ENCODE data around the gene PAAF1.
"Not testable (repeated sequence)": the region's sequence is repeated elsewhere in the genome, so short reads cannot be mapped to it uniquely, and the experiment has no call there.

The PAAF1 gene

DNA sequence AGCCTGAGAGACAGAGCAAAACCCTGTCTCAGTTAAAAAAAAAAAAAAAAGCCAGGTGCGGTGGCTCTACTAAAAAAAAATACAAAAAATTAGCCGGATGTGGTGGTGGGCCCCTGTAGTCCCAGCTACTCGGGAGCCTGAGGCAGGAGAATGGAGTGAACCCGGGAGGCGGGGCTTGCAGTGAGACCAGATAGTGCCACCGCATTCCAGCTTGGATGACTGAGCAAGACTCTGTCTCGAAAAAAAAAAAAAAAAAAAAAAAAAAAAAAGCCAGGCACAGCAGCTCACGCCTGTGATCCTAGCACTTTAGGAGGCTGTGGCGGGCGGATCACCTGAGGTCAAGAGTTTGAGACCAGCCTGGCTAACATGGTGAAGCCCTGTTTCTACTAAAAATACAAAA, 3.6 kb downstream of the PAAF1 start:
- DNase-seq; H3K27ac ChIP-seq (ENCODE audit: insufficient read depth in 1 of 2, low read depth in 1 of 2, low read length in 2 of 2, poor library complexity in 1 of 2, severe bottlenecking in 2 of 2); H3K4me3 ChIP-seq (ENCODE audit: control insufficient read depth in 1 of 7, extremely low read depth in 1 of 7, insufficient read depth in 4 of 7, low read depth in 2 of 7, low read length in 6 of 7); H3K9me3 ChIP-seq (ENCODE audit: control extremely low read depth in 1 of 5, control insufficient read depth in 4 of 5, insufficient read depth in 2 of 5, low read depth in 1 of 5, low read length in 4 of 5); H3K27me3 ChIP-seq (replicated peaks in 2 of 5; ENCODE audit: control insufficient read depth in 4 of 5, insufficient read depth in 5 of 5, low read length in 4 of 5): not testable (repeated sequence)
- Histone ChIP-seq H3K4me1 (ENCODE audit: control extremely low read depth in 1 of 4, control insufficient read depth in 4 of 4, insufficient read depth in 4 of 4, low read length in 3 of 4) (peaks cover 9 to 15% (median 12%) of the 10 kb centered on the region in 4 experiments), H3K36me3 (ENCODE audit: control insufficient read depth in 4 of 4, insufficient read depth in 4 of 4, low read length in 3 of 4) (peaks cover 0 to 11% (median under 1%) of the 10 kb centered on the region in 4 experiments)
- WGBS (ENCODE audit: insufficient coverage) = 90% methylated on average over 8 of the region's 10 CpGs
- ChIA-PET POLR2A (interaction anchor here (0.7 kb wide), 1 partner anchor 119 kb away, joined by 3 read pairs; the partner anchor contains the start of gene RAB6A), CTCF (interaction anchor here (0.6 kb wide), 1 partner anchor 698 kb away, joined by 4 read pairs; no protein-coding TSS in a partner anchor)

DNA sequence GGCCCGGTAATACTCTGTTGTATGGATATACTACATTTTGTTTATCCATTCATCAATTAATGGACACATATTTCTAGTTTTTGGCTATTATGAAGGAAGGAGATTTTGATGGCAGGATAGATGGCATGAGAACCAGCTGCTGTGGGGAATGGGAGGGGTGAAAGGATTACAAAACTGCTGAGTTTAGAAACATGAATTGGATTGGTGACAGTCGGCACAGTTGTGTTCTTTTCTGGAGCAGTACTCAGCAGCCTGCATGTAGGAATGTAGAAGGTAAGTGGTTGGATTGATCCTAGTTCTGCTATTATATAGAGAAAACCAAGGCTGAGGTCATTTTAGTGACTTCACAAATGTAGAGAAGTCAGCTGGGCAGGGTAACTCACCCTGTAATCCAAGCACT, 7.1 kb downstream of the PAAF1 start:
- Histone ChIP-seq H3K4me1 (ENCODE audit: control extremely low read depth in 1 of 4, control insufficient read depth in 4 of 4, insufficient read depth in 4 of 4, low read length in 3 of 4) (no peaks in the 10 kb centered on the region), H3K4me3 (ENCODE audit: control insufficient read depth in 1 of 7, extremely low read depth in 1 of 7, insufficient read depth in 4 of 7, low read depth in 2 of 7, low read length in 6 of 7) (no peak overlapping the region), H3K27ac (ENCODE audit: insufficient read depth in 1 of 2, low read depth in 1 of 2, low read length in 2 of 2, poor library complexity in 1 of 2, severe bottlenecking in 2 of 2) (no peak overlapping the region), H3K36me3 (ENCODE audit: control insufficient read depth in 4 of 4, insufficient read depth in 4 of 4, low read length in 3 of 4) (peaks cover 2 to 21% (median 8%) of the 10 kb centered on the region in 4 experiments), H3K27me3 (replicated peaks in 2 of 5; ENCODE audit: control insufficient read depth in 4 of 5, insufficient read depth in 5 of 5, low read length in 4 of 5) (no peaks in the 10 kb centered on the region), H3K9me3 (ENCODE audit: control extremely low read depth in 1 of 5, control insufficient read depth in 4 of 5, insufficient read depth in 2 of 5, low read depth in 1 of 5, low read length in 4 of 5) (no peaks in the 10 kb centered on the region)
- CTCF ChIA-PET = interaction anchor here (1.3 kb wide), 1 partner anchor 17 kb away, joined by 4 read pairs; no protein-coding TSS in a partner anchor
- DNase-seq = no peak
- WGBS (ENCODE audit: insufficient coverage) = 100% methylated on average over 1 of the region's 2 CpGs
- POLR2A ChIA-PET = no interaction called here

DNA sequence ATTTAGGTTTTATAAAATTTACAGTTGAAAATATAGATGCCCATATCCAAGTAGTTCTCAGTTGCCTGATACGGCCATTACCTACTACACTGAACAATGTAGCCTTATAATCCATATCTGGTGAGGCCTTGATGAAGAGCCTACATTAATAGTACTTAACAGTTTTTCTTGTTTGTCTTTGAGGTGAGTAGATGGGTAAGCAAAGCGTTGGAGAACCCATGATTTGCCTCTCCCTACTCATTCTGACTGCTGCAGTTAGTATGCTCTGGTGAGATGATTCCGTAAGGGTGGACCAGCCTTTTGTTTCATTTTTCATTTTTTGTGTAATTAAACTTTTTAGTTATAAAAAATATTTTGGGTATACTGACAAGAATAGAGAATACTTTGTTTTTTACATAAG, 11.4 kb downstream of the PAAF1 start:
- H3K27me3 ChIP-seq (replicated peaks in 2 of 5; ENCODE audit: control insufficient read depth in 4 of 5, insufficient read depth in 5 of 5, low read length in 4 of 5) = no peaks in the 10 kb centered on the region
- H3K4me3 ChIP-seq (ENCODE audit: control insufficient read depth in 1 of 7, extremely low read depth in 1 of 7, insufficient read depth in 4 of 7, low read depth in 2 of 7, low read length in 6 of 7) = no peak overlapping the region
- CTCF ChIA-PET = no interaction called here
- POLR2A ChIA-PET = no interaction called here
- no peaks in the 10 kb centered on the region for H3K9me3 ChIP-seq (ENCODE audit: control extremely low read depth in 1 of 5, control insufficient read depth in 4 of 5, insufficient read depth in 2 of 5, low read depth in 1 of 5, low read length in 4 of 5)
- DNase-seq = no peak
- WGBS (ENCODE audit: insufficient coverage) = no CpG with 5 or more reads among the region's 3 CpGs
- H3K36me3 ChIP-seq (ENCODE audit: control insufficient read depth in 4 of 4, insufficient read depth in 4 of 4, low read length in 3 of 4) = peaks cover 6 to 47% (median 21%) of the 10 kb centered on the region in 4 experiments
- H3K27ac ChIP-seq (ENCODE audit: insufficient read depth in 1 of 2, low read depth in 1 of 2, low read length in 2 of 2, poor library complexity in 1 of 2, severe bottlenecking in 2 of 2) = no peak overlapping the region
- H3K4me1 ChIP-seq (ENCODE audit: control extremely low read depth in 1 of 4, control insufficient read depth in 4 of 4, insufficient read depth in 4 of 4, low read length in 3 of 4) = no peaks in the 10 kb centered on the region

DNA sequence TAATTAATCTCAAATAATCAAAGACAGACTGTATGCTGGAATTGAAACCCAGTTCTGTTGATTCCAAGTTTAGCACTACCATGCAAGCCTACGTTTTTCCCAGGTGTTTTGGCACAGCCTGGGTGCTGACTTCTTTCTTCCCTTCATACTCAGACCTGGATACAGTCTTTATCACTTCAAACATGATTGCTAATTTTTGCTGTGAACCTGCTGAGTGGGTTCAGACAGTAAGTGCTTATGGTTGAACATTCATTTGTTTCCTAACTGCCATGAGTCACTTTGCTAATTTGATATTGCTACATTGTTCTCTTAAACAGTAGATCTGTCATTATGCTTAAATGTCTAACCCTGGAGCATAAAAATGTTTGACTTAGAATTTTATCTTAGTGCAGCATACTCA, 12.2 kb downstream of the PAAF1 start:
- no peaks in the 10 kb centered on the region for H3K9me3 ChIP-seq (ENCODE audit: control extremely low read depth in 1 of 5, control insufficient read depth in 4 of 5, insufficient read depth in 2 of 5, low read depth in 1 of 5, low read length in 4 of 5)
- no peak overlapping the region for H3K4me3 ChIP-seq (ENCODE audit: control insufficient read depth in 1 of 7, extremely low read depth in 1 of 7, insufficient read depth in 4 of 7, low read depth in 2 of 7, low read length in 6 of 7)
- ChIA-PET CTCF (no interaction called here), POLR2A (no interaction called here)
- no peaks in the 10 kb centered on the region for H3K4me1 ChIP-seq (ENCODE audit: control extremely low read depth in 1 of 4, control insufficient read depth in 4 of 4, insufficient read depth in 4 of 4, low read length in 3 of 4)
- H3K27me3 ChIP-seq (replicated peaks in 2 of 5; ENCODE audit: control insufficient read depth in 4 of 5, insufficient read depth in 5 of 5, low read length in 4 of 5) = no peaks in the 10 kb centered on the region
- no CpG with 5 or more reads among the region's 1 CpG for WGBS (ENCODE audit: insufficient coverage)
- no peak overlapping the region for H3K27ac ChIP-seq (ENCODE audit: insufficient read depth in 1 of 2, low read depth in 1 of 2, low read length in 2 of 2, poor library complexity in 1 of 2, severe bottlenecking in 2 of 2)
- peaks cover 6 to 45% (median 21%) of the 10 kb centered on the region in 4 experiments for H3K36me3 ChIP-seq (ENCODE audit: control insufficient read depth in 4 of 4, insufficient read depth in 4 of 4, low read length in 3 of 4)
- no peak for DNase-seq

DNA sequence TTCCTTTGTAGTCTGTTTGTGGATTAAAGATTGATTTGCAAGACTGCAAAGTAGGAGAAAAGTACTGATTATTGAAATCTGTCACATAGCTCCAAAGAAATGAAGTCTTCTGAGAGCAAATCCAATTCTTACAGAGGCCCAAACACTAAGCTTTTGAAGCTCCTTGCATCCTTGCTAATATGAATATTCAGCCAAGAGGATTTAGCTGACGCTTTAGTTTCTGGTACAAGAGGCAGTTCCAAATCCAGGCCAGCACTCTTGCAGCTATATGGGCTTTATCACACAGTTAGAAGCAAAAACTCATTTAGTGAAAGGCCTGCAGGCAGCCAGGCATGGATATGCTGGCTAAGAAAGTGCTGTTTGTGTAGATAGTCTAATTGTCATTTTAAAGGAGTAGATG, 12.7 kb downstream of the PAAF1 start:
- CTCF ChIA-PET = no interaction called here
- POLR2A ChIA-PET = no interaction called here
- Histone ChIP-seq H3K27ac (ENCODE audit: insufficient read depth in 1 of 2, low read depth in 1 of 2, low read length in 2 of 2, poor library complexity in 1 of 2, severe bottlenecking in 2 of 2) (no peak overlapping the region), H3K9me3 (ENCODE audit: control extremely low read depth in 1 of 5, control insufficient read depth in 4 of 5, insufficient read depth in 2 of 5, low read depth in 1 of 5, low read length in 4 of 5) (no peaks in the 10 kb centered on the region), H3K4me1 (ENCODE audit: control extremely low read depth in 1 of 4, control insufficient read depth in 4 of 4, insufficient read depth in 4 of 4, low read length in 3 of 4) (no peaks in the 10 kb centered on the region), H3K4me3 (ENCODE audit: control insufficient read depth in 1 of 7, extremely low read depth in 1 of 7, insufficient read depth in 4 of 7, low read depth in 2 of 7, low read length in 6 of 7) (no peak overlapping the region), H3K36me3 (ENCODE audit: control insufficient read depth in 4 of 4, insufficient read depth in 4 of 4, low read length in 3 of 4) (peaks cover 6 to 43% (median 22%) of the 10 kb centered on the region in 4 experiments), H3K27me3 (replicated peaks in 2 of 5; ENCODE audit: control insufficient read depth in 4 of 5, insufficient read depth in 5 of 5, low read length in 4 of 5) (no peaks in the 10 kb centered on the region)
- 100% methylated on average over 1 of the region's 1 CpG for WGBS (ENCODE audit: insufficient coverage)
- DNase-seq = no peak

GRCh38 chr11:73893041-73893440, 16.2 kb downstream of the PAAF1 start:
- Histone ChIP-seq H3K27ac (ENCODE audit: insufficient read depth in 1 of 2, low read depth in 1 of 2, low read length in 2 of 2, poor library complexity in 1 of 2, severe bottlenecking in 2 of 2) (no peak overlapping the region), H3K36me3 (ENCODE audit: control insufficient read depth in 4 of 4, insufficient read depth in 4 of 4, low read length in 3 of 4) (peaks cover 6 to 39% (median 19%) of the 10 kb centered on the region in 4 experiments), H3K4me3 (ENCODE audit: control insufficient read depth in 1 of 7, extremely low read depth in 1 of 7, insufficient read depth in 4 of 7, low read depth in 2 of 7, low read length in 6 of 7) (no peak overlapping the region), H3K4me1 (ENCODE audit: control extremely low read depth in 1 of 4, control insufficient read depth in 4 of 4, insufficient read depth in 4 of 4, low read length in 3 of 4) (no peaks in the 10 kb centered on the region), H3K27me3 (replicated peaks in 2 of 5; ENCODE audit: control insufficient read depth in 4 of 5, insufficient read depth in 5 of 5, low read length in 4 of 5) (no peaks in the 10 kb centered on the region), H3K9me3 (ENCODE audit: control extremely low read depth in 1 of 5, control insufficient read depth in 4 of 5, insufficient read depth in 2 of 5, low read depth in 1 of 5, low read length in 4 of 5) (no peaks in the 10 kb centered on the region)
- 89% methylated on average over 1 of the region's 3 CpGs for whole genome bisulfite sequencing (ENCODE audit: insufficient coverage)
- ChIA-PET CTCF (no interaction called here), POLR2A (no interaction called here)
- no peak for DNase-seq

GRCh38 chr11:73894725-73895335, 18.0 kb downstream of the PAAF1 start:
- peaks cover 8 to 41% (median 17%) of the 10 kb centered on the region in 4 experiments for H3K36me3 ChIP-seq (ENCODE audit: control insufficient read depth in 4 of 4, insufficient read depth in 4 of 4, low read length in 3 of 4)
- WGBS (ENCODE audit: insufficient coverage) = 100% methylated on average over 5 of the region's 5 CpGs
- no peaks in the 10 kb centered on the region for H3K9me3 ChIP-seq (ENCODE audit: control extremely low read depth in 1 of 5, control insufficient read depth in 4 of 5, insufficient read depth in 2 of 5, low read depth in 1 of 5, low read length in 4 of 5)
- ChIA-PET CTCF (interaction anchor here (1.0 kb wide), 1 partner anchor 13 kb away, joined by 5 read pairs; no protein-coding TSS in a partner anchor), POLR2A (interaction anchor here (0.6 kb wide), 1 partner anchor 71 kb away, joined by 6 read pairs; no protein-coding TSS in a partner anchor)
- H3K4me1 ChIP-seq (ENCODE audit: control extremely low read depth in 1 of 4, control insufficient read depth in 4 of 4, insufficient read depth in 4 of 4, low read length in 3 of 4) = no peaks in the 10 kb centered on the region
- no peak overlapping the region for H3K27ac ChIP-seq (ENCODE audit: insufficient read depth in 1 of 2, low read depth in 1 of 2, low read length in 2 of 2, poor library complexity in 1 of 2, severe bottlenecking in 2 of 2)
- H3K4me3 ChIP-seq (ENCODE audit: control insufficient read depth in 1 of 7, extremely low read depth in 1 of 7, insufficient read depth in 4 of 7, low read depth in 2 of 7, low read length in 6 of 7) = no peak overlapping the region
- no peaks in the 10 kb centered on the region for H3K27me3 ChIP-seq (replicated peaks in 2 of 5; ENCODE audit: control insufficient read depth in 4 of 5, insufficient read depth in 5 of 5, low read length in 4 of 5)
- no peak for DNase-seq

Data from common myeloid progenitor, CD34-positive (primary cell).